ENCODE measurements around the gene S100B. TPM values are rescaled to one million over a fixed set of nuclear protein-coding genes. Genes with fewer than 3 reads are reported as not detected.

The S100B gene
- total and polyA plus RNA-seq, 2 of the 13 experiments (the other 11 are each of a cell fraction or from before 2014, with no cell fraction given): not detected

GRCh38 chr21:46549650-46550049 is 55.2 kb downstream of the S100B start:
- FAIRE-seq: no peak

More at GRCh38 chr21:46549650-46550049, 55.2 kb downstream of the S100B start:
- no peaks in the 10 kb centered on the region for H3K9me3 ChIP-seq (ENCODE audit: low read length)
- no peaks in the 10 kb centered on the region for H3K4me1 ChIP-seq (ENCODE audit: insufficient read depth, low read length)
- ATAC-seq (no peak), DNase-seq (ENCODE audit: low spot score) (no peak)
- no peak overlapping the region for H3K4me3 ChIP-seq (replicated peaks in 1 of 3; ENCODE audit: insufficient read depth in 1 of 3, low read depth in 2 of 3, low read length in 3 of 3)
- no peaks in the 10 kb centered on the region for H4K20me1 ChIP-seq (ENCODE audit: insufficient read depth, low read length)
- CTCF ChIA-PET (ENCODE audit: low intra/inter-chr PET ratio, low total read pairs): no interaction called here
- BruUV-seq (replicated peaks): no TSS peak
- peaks cover 13 to 42% of the 10 kb centered on the region in 2 experiments; a peak in 4 of 5 replicates for H3K36me3 ChIP-seq (replicated peaks in 1 of 2; ENCODE audit: control insufficient read depth in 1 of 2, insufficient read depth in 2 of 2, low read length in 2 of 2)
- TF ChIP-seq NR0B2 (CRISPR knock-in tag; IDR thresholded peaks at IDR 0.05): no peak
- TF ChIP-seq CHD4 (IDR thresholded peaks at IDR 0.05; ENCODE audit: borderline replicate concordance, low read length): no peak
- POLR2A ChIA-PET: no interaction called here
- intact Hi-C loops (cut with micrococcal nuclease; ENCODE audit: unreplicated experiment): no loop called here
- 96% methylated on average over 13 of the region's 18 CpGs for whole genome bisulfite sequencing (ENCODE audit: low lambda C conversion rate)
- in situ Hi-C loops (cut with HindIII; ENCODE audit: extremely low pct_ligation_motif_present, low pct_unique_long_range_greater_than_20kb): no loop called here
- no peak overlapping the region for H3K9ac ChIP-seq (ENCODE audit: insufficient read depth, low read depth, low read length)
- H3K4me2 ChIP-seq (ENCODE audit: low read depth, low read length): no peak overlapping the region
- H3K27ac ChIP-seq (ENCODE audit: extremely low read length, insufficient read depth, low read length): no peak overlapping the region
- H3K79me2 ChIP-seq (ENCODE audit: insufficient read depth, low read length): no peaks in the 10 kb centered on the region
- H3K27me3 ChIP-seq (ENCODE audit: control insufficient read depth in 1 of 2, insufficient read depth in 2 of 2, low read length in 2 of 2): no peaks in the 10 kb centered on the region
- no peak overlapping the region for H2AFZ ChIP-seq (ENCODE audit: low read length)

Other genes starting within 250 kb of the S100B start
- 14.3 and 18.5 TPM in 2 replicates for gene DIP2A, start 146.2 kb downstream of the S100B start, total RNA-seq (2016; rRNA removed; fragmentation: Illumina TruSeq; extraction: Trizol)
- 37.6 and 39.6 TPM in 2 replicates for gene DIP2A, start 146.2 kb downstream of the S100B start, polyA plus RNA-seq (2011; rRNA removed)
- 54.4 and 63.3 TPM in 2 replicates for gene PRMT2, start 30.6 kb upstream of the S100B start, total RNA-seq (2016; rRNA removed; fragmentation: Illumina TruSeq; extraction: Trizol)
- gene PRMT2, start 30.6 kb upstream of the S100B start, polyA plus RNA-seq (2011; rRNA removed): 75.9 and 78.8 TPM in 2 replicates

Data from HepG2 (cell line).